ELF-1 (cell line): Measurements from ENCODE around the gene DERA.

Source experiments
- DNase-seq: peaks from one replicate; pipeline ENCODE4 v3.0.0-alpha.2; 2016; ENCODE audit warnings: low read depth, low spot score

DERA gene

DNA sequence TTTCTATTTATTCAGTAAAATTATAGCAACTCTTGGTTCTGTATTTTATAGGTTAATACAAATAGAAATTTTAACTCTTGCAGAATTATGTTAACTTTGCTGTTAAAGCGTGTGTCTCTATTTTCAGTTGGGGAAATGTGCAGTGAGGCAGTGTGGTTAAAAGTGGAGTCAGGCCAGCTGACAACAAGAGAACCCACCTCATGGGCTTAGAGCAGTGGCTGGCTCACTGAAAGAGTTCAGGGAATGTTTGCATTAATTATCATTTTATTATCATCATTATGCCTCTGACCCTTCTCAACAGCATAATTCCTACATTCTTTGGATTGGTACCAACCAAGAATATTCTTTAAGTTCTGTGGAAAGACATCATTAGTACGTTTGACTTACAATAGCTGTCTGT lies 163.8 kb downstream of the DERA start:
- no peak for DNase-seq

DNA sequence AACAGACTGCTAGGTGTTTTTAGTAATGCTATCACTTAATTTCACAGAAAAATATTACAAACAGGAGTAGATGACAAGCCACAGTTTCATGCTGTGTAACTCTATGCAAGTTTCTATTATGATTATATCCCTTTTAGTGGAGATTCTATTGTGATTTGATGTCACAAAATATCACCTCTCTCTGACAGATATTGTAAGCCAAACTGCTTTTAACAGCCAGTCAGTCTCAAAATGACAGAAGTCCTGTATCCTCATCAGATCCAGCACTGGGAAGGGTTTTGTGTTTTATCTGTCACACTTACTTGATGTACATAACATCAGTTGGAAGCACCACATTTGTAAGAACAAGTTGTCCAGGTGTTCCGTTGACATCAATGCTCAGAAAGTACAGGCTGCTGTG lies 164.8 kb downstream of the DERA start:
- no peak for DNase-seq

DNA sequence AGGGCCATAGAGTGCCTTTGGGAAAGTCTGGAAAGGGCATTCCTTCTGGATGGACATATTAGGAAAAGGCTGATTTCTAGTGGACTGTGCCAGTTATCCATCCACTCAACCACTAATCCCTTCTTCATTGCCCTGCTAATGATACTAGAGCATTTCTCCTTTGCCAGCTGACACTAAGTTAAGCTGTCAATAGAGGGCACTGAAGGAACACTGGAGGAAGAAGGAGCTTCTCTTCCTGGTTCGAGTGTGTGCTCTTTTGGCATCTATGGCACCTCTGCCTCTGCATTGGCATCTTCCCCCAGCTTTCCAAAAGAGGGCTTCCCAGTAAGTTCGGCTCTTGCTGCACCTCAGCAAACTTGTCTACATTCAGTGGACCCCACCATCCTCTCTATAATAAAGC lies 165.4 kb downstream of the DERA start:
- peak; percentile 26 for DNase-seq

DNA sequence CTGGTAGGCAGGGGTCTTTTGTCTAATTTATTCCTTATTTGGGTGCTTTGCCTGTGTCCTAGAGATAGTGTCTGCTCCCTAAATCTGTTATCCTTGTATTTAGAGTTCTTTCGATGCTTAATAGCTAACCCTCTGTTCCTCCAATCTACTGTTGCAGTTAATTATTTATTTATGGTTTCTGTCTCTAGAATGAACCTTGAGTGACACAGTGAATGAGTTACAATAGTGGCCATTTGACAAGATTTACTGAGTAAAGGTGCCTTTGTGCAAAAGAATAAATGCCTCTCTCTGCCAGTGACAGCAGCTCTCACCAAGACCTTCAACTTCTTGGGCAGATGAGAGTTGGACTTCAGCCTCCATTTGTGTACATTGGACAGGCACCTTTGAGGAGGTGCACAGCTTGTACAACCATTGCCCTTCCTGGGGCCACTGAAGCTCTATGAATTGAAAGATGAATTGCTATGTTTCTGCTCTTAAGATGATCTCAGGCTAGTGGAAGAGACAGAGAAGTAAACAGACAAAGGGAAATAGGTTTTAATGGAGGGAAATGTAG lies 165.9 kb downstream of the DERA start:
- DNase-seq = no peak

DNA sequence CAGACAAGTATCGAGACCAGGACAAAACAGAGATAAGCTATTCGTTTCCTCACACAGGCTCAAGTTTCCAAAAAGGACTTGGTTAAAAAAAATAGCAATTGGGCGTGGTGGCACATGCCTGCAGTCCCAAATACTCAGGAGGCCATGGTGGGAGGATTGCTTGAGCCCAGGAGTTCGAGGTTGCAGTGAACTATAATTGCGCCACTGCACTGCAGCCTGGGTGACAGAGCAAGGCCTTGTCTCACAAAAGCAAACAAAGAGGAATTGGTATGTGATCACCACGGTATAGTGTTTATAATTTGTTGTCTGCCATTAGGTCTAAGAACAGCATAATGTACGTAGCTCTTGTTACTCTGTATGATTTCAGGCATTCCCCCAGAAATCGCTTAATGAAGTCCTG lies 175.3 kb downstream of the DERA start:
- DNase-seq = no peak

DNA sequence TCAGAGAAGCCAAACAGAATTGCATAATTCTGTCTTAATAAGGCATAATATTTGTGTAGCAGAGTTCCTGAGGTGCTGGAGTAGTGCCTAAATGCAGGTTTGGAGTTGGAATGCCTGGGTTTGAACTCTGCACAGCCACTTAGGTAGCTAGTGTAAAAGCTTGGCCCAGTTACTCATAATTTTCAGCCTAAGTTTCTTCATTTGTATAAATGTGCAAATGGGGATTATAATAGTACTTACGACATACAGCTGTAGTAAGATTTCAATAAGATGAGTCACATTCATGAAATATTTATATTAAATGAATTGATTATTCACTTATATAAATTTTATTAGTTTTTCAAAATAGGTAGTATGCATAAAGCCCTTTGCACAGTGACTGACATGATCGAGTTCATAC lies 175.8 kb downstream of the DERA start:
- DNase-seq = no peak
